Gastroesophageal sphincter (tissue), 3 donors: ENCODE data around the gene GJA5.

Source experiments
- CTCF ChIP-seq, 4 experiments: fragments of 200-600 bp in 2 of 4; fragments of 450-650 bp in 2 of 4; sonication (generic) in 1 of 4; IDR thresholded peaks; one replicate each; pipeline ENCODE4 v1.5.1; 2017 to 2019; ENCODE audit warnings: antibody characterized with exemption in 4 of 4, mild to moderate bottlenecking in 2 of 4, moderate library complexity in 2 of 4
- POLR2AphosphoS5 ChIP-seq: sonication (generic); formaldehyde crosslinking; IDR thresholded peaks from one replicate; pipeline ENCODE4 v1.6.1; 2017; ENCODE audit warnings: antibody characterized with exemption

- no peak for TF ChIP-seq CTCF (IDR thresholded peaks at IDR 0.05)
- TF ChIP-seq POLR2AphosphoS5, result no peak
These were observed 20.0 kb downstream of the GJA5 start for GRCh38 chr1:147740391-147740790.
